ENCODE measurements around the gene HMCN1.

- no peak for TF ChIP-seq CTCF (IDR thresholded peaks at IDR 0.05; ENCODE audit: low read depth, low read length, missing input control)
- no peak for TF ChIP-seq ZBTB33 (IDR thresholded peaks at IDR 0.05)
- TF ChIP-seq ATF3 (IDR thresholded peaks at IDR 0.05) = no peak
Observed at GRCh38 chr1:185727726-185728125, 6.5 kb upstream of the HMCN1 start.

Data from liver (tissue), 3 donors.